K562 (cell line): ENCODE measurements around the gene MFSD11. TPM values are rescaled to one million over a fixed set of nuclear protein-coding genes. Genes with fewer than 3 reads are reported as not detected.

Experiments
- ATF3 ChIP-seq, 2 experiments: fragments of 450-650 bp in 1 of 2; sonication (generic) in 1 of 2; formaldehyde crosslinking in 1 of 2; IDR thresholded peaks in 1 of 2; conservative IDR thresholded peaks in 1 of 2; 2 replicates each; pipeline versions ENCODE4 v1.6.1 to v1.8.1; 2016 to 2023; ENCODE audit warnings: mild to moderate bottlenecking in 2 of 2, moderate library complexity in 2 of 2, inconsistent platforms in 1 of 2, missing genetic modification reagents in 1 of 2
- E2F1 ChIP-seq: sonication (generic); formaldehyde crosslinking; IDR thresholded peaks from 2 replicates; pipeline ENCODE4 v1.8.1; 2023; ENCODE audit warnings: mild to moderate bottlenecking, missing genetic modification reagents, moderate library complexity
- FOXO4 ChIP-seq: fragments of 450-650 bp; formaldehyde crosslinking; IDR thresholded peaks from 2 replicates; pipeline ENCODE4 v1.4.0; 2020; ENCODE audit warnings: mild to moderate bottlenecking, moderate library complexity
- KAT8 ChIP-seq: fragments of 450-650 bp; IDR thresholded peaks from 2 replicates; pipeline ENCODE4 v1.6.1; 2016; ENCODE audit warnings: low read depth, mild to moderate bottlenecking
- SMARCA4 ChIP-seq: fragments of 450-650 bp; IDR thresholded peaks from 2 replicates; pipeline ENCODE4 v1.6.1; 2016
- THRA ChIP-seq: fragments of 450-650 bp; IDR thresholded peaks from 2 replicates; pipeline ENCODE4 v1.6.1; 2017; ENCODE audit warnings: mild to moderate bottlenecking, moderate library complexity
- USF1 ChIP-seq: sonication (generic); formaldehyde crosslinking; IDR thresholded peaks from 2 replicates; pipeline ENCODE4 v1.9.0; 2022; ENCODE audit warnings: mild to moderate bottlenecking, missing genetic modification reagents
- ZBTB34 ChIP-seq: fragments of 250-450 bp; sonication (Bioruptor Pico); IDR thresholded peaks from 2 replicates; pipeline ENCODE4 v1.8.0; 2021; ENCODE audit warnings: mild to moderate bottlenecking, moderate library complexity
- ZMIZ1 ChIP-seq, 2 experiments: fragments of 150-350 bp in 1 of 2; IDR thresholded peaks; 2 replicates each; pipeline ENCODE4 v1.6.1; 2012 to 2016; ENCODE audit warnings: low read depth in 2 of 2, low read length in 2 of 2, mild to moderate bottlenecking in 1 of 2, moderate library complexity in 1 of 2
- ZNF165 ChIP-seq: fragments of 250-450 bp; sonication (Bioruptor Pico); IDR thresholded peaks from 2 replicates; pipeline ENCODE4 v1.4.0; 2020; ENCODE audit warnings: borderline replicate concordance
- ZNF224 ChIP-seq: sonication (generic); formaldehyde crosslinking; IDR thresholded peaks from 2 replicates; pipeline ENCODE4 v1.8.0; 2022; ENCODE audit warnings: mild to moderate bottlenecking, missing genetic modification reagents
- ZNF431 ChIP-seq: sonication (generic); formaldehyde crosslinking; IDR thresholded peaks from 2 replicates; pipeline ENCODE4 v1.8.0; 2022; ENCODE audit warnings: mild to moderate bottlenecking, missing genetic modification reagents
- ZNF778 ChIP-seq: fragments of 450-650 bp; formaldehyde crosslinking; IDR thresholded peaks from 2 replicates; pipeline ENCODE4 v1.4.0; 2020; ENCODE audit warnings: mild to moderate bottlenecking, moderate library complexity
- polyA plus RNA-seq, 8 experiments: library from polyadenylated mRNA; depleted of rRNA in 4 of 8; stranded (reverse) in 5 of 8; unstranded in 3 of 8; fragments of >200 nt; fragmentation: Nextera tagmentation in 2 of 8; fragmentation: Illumina TruSeq in 1 of 8; extraction: Ambion mirVana in 2 of 8; extraction: Trizol in 1 of 8; gene quantifications; 2 replicates each; pipeline versions ENCODE4 v1.2.1 to v1.2.3, GENCODE V29; 2011 to 2014; ENCODE audit warnings: inconsistent platforms in 1 of 8, missing spikeins in 1 of 8
- total RNA-seq, 7 experiments: library from RNA; depleted of rRNA in 6 of 7; stranded (reverse); fragments of >200 nt in 6 of 7; fragmentation: Illumina TruSeq in 2 of 7; extraction: Trizol in 2 of 7; gene quantifications; 2 replicates each; pipeline versions ENCODE4 v1.2.1 to v1.2.3, GENCODE V29; 2011 to 2021; ENCODE audit warnings: low replicate concordance in 1 of 7

MFSD11 gene
- total and polyA plus RNA-seq, 9 of the 15 experiments (the other 6 are each of a cell fraction or from before 2014, with no cell fraction given), result 14.4 to 24.5 (median 19.9) TPM

GRCh38 chr17:76737082-76737675 is 740 bp upstream of the MFSD11 start, which contains the start of gene SRSF2 (continued):
- TF ChIP-seq THRA (no peak), ZNF224 (peak; percentile 88), KAT8 (peak; percentile 86), USF1 (no peak; the same call in 1 of the 2 replicates), ZNF165 (no peak; the same call in 1 of the 2 replicates), ZMIZ1 (IDR thresholded peaks at IDR 0.05; ENCODE audit: low read depth in 2 of 2, low read length in 2 of 2) (peak in 1 of 2 experiments; percentile 93; a peak in 2 of 4 replicates), ZNF778 (CRISPR knock-in tag) (no peak), ATF3 (IDR thresholded peaks at IDR 0.05) (no peak), ATF3 (CRISPR knock-in tag; conservative IDR thresholded peaks at IDR 0.05) (0 out of 2 replicates have a peak, but pooled peaks have one; percentile 66), ZNF431 (CRISPR knock-in tag) (peak; percentile 29), FOXO4 (no peak), SMARCA4 (no peak), E2F1 (CRISPR knock-in tag) (peak; percentile 100), ZBTB34 (no peak)
